Activated naive CD4-positive, alpha-beta T cell treated with anti-CD3 and anti-CD28 coated beads, Interleukin-2, amount 10 ng/mL, durations not matched to agents 7 days and 5 days (primary cell): ENCODE measurements around the gene PCAT6.
"Not testable (repeated sequence)": the region's sequence is repeated elsewhere in the genome, so short reads cannot be mapped to it uniquely, and the experiment has no call there.

Experiments
- CTCF ChIA-PET: fragments of 350-600 bp; sonication (Branson Sonifier 250); formaldehyde crosslinking; loops from one replicate; lab custom pipeline; 2021; ENCODE audit warnings: antibody characterized with exemption; lab: Charles Lee
- DNase-seq: peaks from one replicate; pipeline ENCODE4 v3.0.0-alpha.2; 2020
- H3K27ac Mint-ChIP-seq: one replicate; pipeline ENCODE4 v1.8.0; 2021; ENCODE audit warnings: mild to moderate bottlenecking, moderate library complexity, mixed read lengths
- H3K27me3 Mint-ChIP-seq: one replicate; pipeline ENCODE4 v1.8.0; 2021; ENCODE audit warnings: mild to moderate bottlenecking, mixed read lengths
- H3K36me3 Mint-ChIP-seq: one replicate; pipeline ENCODE4 v1.8.0; 2021; ENCODE audit warnings: mixed read lengths
- H3K4me1 Mint-ChIP-seq: one replicate; pipeline ENCODE4 v1.8.0; 2021; ENCODE audit warnings: mixed read lengths
- H3K4me3 Mint-ChIP-seq: one replicate; pipeline ENCODE4 v1.8.0; 2021; ENCODE audit warnings: mild to moderate bottlenecking, moderate library complexity, mixed read lengths
- H3K9me3 Mint-ChIP-seq: one replicate; pipeline ENCODE4 v1.8.0; 2021; ENCODE audit warnings: mixed read lengths

The PCAT6 gene

DNA sequence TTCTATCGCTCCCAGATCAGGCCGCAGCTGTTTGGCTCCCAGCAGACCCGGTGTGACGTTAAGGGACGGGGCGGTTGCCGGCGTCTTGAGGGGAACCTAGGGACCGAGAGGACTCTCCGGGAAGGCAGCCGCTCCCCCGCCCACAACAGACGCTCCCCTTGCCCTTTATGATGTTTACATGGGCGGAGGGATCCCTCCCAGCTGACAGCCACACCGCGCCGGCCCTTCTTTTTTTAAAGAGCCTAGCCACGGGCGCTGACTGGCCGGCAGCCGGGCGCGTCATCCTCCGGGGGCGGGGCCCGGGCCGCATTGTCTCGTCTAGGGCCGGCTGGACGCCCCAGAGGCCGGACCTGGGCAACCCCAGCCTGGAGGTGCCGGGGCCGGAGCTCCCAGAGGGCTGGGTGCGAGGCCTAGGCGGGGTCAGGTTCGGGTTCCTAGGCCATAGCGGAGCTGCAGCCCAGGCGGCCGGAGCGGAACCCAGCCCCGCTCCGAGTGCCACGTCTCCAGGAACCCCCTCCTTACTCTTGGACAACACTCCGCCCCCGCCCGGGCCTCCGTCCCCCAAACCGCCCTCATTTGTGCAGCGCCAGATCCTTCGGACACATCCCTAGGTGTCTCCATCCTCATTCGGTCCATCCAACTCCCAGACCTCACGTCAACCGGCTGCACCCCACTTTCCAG is at the start of gene PCAT6:
PCAT6 (plus strand) TSS at position 340 of the 681 bp plus-strand sequence.
- H3K4me3 Mint-ChIP-seq: peak within 1 kb of the TSS; percentile 80
- CTCF ChIA-PET: no interaction called here
- no peaks in the 10 kb centered on the region for H3K36me3 Mint-ChIP-seq
- peaks cover 41% of the 10 kb centered on the region for H3K4me1 Mint-ChIP-seq
- H3K9me3 Mint-ChIP-seq: no peaks in the 10 kb centered on the region
- peak within 1 kb of the TSS; percentile 89 for H3K27ac Mint-ChIP-seq
- H3K27me3 Mint-ChIP-seq: peaks cover 52% of the 10 kb centered on the region
- DNase-seq: peak; percentile 94

DNA sequence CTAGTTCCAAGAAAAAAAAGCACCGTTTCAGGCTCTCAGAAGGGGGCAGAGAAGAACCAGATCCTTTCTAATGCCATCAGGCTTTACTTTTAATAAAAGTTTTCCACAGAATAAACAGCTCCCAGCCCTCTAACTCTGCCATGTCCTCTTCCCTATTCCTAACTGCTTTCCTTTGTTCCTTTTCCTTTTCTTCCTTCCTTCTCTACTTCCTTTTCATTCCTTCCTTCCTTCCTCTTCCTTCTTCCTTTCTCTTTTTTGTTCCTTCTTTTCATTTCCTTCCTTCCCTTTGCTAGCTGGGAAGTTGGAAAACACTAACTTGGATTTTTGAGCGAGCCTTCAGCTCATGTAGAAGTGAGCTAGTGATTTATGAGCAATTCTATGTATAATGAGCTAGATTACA is 48.7 kb upstream of the PCAT6 start:
- no peak overlapping the region for H3K4me3 Mint-ChIP-seq
- H3K36me3 Mint-ChIP-seq: peaks cover 41% of the 10 kb centered on the region
- no peak for DNase-seq
- H3K27me3 Mint-ChIP-seq: no peaks in the 10 kb centered on the region
- H3K27ac Mint-ChIP-seq: no peak overlapping the region
- no peaks in the 10 kb centered on the region for H3K9me3 Mint-ChIP-seq
- H3K4me1 Mint-ChIP-seq: no peaks in the 10 kb centered on the region
- CTCF ChIA-PET: interaction anchor here (0.7 to 1.2 kb wide), 2 partner anchors 18 to 81 kb away, joined by 3 to 5 read pairs; no protein-coding TSS in a partner anchor

DNA sequence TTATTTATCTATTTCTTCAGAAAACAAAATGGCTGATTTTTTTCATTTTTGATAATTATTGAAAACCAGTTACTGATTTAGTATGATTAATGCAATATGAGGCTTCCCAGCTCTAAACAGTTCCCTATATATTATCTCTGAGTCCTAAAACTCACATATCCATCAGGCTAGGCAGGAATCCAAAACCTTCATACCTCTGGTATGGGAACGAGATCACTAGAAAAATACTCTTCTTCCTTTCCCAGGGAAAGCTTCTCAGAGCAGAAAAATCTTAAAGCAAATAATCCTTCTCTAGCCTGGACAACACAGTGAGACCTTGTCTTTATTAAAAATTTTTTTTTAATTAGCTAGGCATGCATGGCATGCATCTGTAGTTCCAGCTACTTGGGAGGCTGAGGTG is 45.0 kb upstream of the PCAT6 start:
- Mint-ChIP-seq H3K4me1 (no peaks in the 10 kb centered on the region), H3K27ac (no peak overlapping the region), H3K4me3 (no peak overlapping the region), H3K27me3 (no peaks in the 10 kb centered on the region), H3K36me3 (peaks cover 28% of the 10 kb centered on the region), H3K9me3 (no peaks in the 10 kb centered on the region)
- no peak for DNase-seq
- CTCF ChIA-PET: interaction anchor here (0.7 kb wide), 1 partner anchor 86 kb away, joined by 3 read pairs; no protein-coding TSS in a partner anchor

DNA sequence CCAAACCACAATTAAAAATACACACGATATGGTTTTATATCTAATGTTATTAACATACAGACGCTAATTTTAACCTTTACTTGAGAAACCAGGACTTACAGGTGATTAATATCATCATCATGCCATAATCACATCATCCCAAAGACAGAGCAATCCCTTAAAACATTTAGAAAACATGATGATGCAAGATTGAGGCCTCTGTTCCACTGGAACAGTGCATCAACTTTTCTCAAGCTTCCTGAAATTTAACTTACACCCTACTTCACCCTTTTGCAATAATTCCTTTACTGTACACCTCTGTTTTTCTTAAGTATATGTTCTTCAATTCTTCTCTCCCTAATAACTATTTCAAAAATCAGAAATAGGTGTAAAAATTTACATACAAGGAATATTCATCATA is 40.6 kb upstream of the PCAT6 start:
- Mint-ChIP-seq H3K9me3 (no peaks in the 10 kb centered on the region), H3K4me3 (no peak overlapping the region), H3K27ac (no peak overlapping the region), H3K4me1 (no peaks in the 10 kb centered on the region), H3K36me3 (peaks cover 28% of the 10 kb centered on the region), H3K27me3 (no peaks in the 10 kb centered on the region)
- no peak for DNase-seq
- CTCF ChIA-PET: interaction anchor here (0.8 kb wide), 1 partner anchor 16 kb away, joined by 3 read pairs; no protein-coding TSS in a partner anchor

DNA sequence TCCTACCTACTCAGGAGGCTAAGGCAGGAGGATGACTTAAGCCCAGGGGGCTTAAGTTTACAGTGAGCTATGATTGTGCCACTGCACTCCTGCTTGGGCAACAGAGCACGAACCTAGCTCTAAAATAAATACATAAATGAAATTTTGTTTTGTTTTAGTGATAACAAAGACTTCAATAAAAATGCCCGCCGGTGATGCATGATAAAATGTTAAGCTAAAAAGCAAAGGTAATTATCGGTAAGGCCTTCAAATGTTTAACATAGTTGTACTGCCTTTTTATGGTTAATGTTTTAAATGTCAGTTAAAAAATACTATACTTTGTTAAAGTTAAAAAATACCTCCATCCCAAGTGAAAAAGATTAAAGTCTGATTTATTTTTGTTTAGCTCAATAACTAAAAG is 29.6 kb upstream of the PCAT6 start:
- DNase-seq: no peak
- H3K27me3 Mint-ChIP-seq: no peaks in the 10 kb centered on the region
- peaks cover 5% of the 10 kb centered on the region for H3K4me1 Mint-ChIP-seq
- CTCF ChIA-PET: interaction anchor here (0.9 to 1.3 kb wide), 3 partner anchors 9 to 24 kb away, joined by 3 read pairs; no protein-coding TSS in a partner anchor
- H3K9me3 Mint-ChIP-seq: no peaks in the 10 kb centered on the region
- H3K4me3 Mint-ChIP-seq: no peak overlapping the region
- H3K36me3 Mint-ChIP-seq: peaks cover 3% of the 10 kb centered on the region
- no peak overlapping the region for H3K27ac Mint-ChIP-seq

DNA sequence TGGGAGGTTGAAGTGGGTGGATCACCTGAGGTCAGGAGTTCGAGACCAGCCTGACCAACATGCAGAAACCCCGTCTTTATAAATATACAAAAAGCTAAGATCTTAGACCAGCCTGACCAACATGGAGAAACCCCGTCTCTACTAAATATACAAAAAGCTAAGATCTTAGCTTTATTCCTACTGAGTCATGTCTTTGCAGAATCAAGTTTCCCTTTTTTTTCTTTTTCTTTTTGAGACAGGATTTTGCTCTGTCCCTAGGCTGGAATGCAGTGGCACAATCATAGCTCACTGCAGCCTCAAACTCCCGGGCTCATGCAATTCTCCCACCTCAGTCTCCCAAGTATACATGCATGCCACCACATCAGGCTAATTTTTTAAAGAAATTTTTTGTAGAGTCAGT is 23.9 kb upstream of the PCAT6 start:
- no peak overlapping the region for H3K4me3 Mint-ChIP-seq
- H3K27ac Mint-ChIP-seq: no peak overlapping the region
- H3K4me1 Mint-ChIP-seq: peaks cover 5% of the 10 kb centered on the region

DNA sequence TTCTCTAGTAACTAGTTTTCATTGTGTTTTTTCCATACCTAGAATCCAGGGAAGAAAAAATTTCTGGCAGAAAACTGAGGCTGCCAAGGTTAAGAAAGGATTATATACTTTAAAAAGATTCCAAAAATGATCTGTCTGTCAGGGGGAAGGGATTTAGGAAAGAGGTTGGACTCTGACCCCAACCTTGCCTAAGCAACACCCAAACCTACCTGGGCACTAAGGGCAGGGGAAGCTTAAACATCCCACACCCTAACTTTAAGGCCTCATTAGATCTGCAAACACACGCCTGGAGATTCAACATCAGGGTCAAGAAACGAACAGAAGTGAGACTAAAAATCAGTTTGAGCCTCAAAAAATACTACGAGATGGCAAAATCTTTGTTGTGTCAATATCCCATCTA is 22.0 kb upstream of the PCAT6 start:
- Mint-ChIP-seq H3K27ac (no peak overlapping the region), H3K4me1 (peaks cover 5% of the 10 kb centered on the region), H3K27me3 (no peaks in the 10 kb centered on the region), H3K4me3 (no peak overlapping the region), H3K36me3 (peaks cover 5% of the 10 kb centered on the region), H3K9me3 (no peaks in the 10 kb centered on the region)
- CTCF ChIA-PET: no interaction called here
- no peak for DNase-seq

More for the DNA sequence above, 23.9 kb upstream of the PCAT6 start:
- Mint-ChIP-seq H3K9me3 (no peaks in the 10 kb centered on the region), H3K27me3 (no peaks in the 10 kb centered on the region), H3K36me3 (peaks cover 3% of the 10 kb centered on the region)
- DNase-seq: no peak
- CTCF ChIA-PET: interaction anchor here (0.9 kb wide), 1 partner anchor 17 kb away, joined by 3 read pairs; no protein-coding TSS in a partner anchor

DNA sequence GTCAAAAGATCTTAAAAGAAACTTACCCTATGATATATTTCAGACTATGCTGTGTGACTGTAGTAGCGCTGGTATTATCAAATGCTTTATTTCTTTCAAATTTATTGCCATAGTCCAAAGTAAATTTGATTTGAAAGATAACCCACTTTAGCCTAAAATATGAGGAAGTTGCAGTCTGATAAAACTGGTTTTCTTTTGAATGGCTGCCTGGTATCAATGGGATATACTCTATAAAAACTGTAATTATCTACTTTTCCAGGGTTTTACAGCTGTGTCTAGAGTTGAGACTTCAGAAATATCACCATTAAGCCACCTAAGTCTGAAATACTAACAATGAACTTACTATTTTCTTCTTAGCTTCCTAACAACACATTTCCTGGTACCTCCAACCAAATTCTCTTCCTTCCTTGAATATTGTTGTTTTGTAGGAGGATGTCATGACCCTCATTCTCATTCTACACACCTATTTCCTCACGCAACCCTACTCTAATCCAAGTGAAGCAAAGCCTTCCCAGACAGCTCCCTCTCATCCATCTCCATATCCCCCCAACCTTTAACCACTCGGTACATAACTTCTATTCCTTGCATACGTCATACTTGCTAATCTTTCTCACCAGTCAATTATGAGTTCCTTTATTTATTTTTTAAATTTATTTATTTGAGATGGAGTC is 19.5 kb upstream of the PCAT6 start:
- DNase-seq: no peak
- CTCF ChIA-PET: interaction anchor here (1.6 kb wide), 1 partner anchor 10 kb away, joined by 3 read pairs; no protein-coding TSS in a partner anchor
- no peaks in the 10 kb centered on the region for H3K27me3 Mint-ChIP-seq
- H3K27ac Mint-ChIP-seq: no peak overlapping the region
- H3K9me3 Mint-ChIP-seq: no peaks in the 10 kb centered on the region
- peaks cover 5% of the 10 kb centered on the region for H3K36me3 Mint-ChIP-seq
- H3K4me1 Mint-ChIP-seq: peaks cover 5% of the 10 kb centered on the region
- no peak overlapping the region for H3K4me3 Mint-ChIP-seq

DNA sequence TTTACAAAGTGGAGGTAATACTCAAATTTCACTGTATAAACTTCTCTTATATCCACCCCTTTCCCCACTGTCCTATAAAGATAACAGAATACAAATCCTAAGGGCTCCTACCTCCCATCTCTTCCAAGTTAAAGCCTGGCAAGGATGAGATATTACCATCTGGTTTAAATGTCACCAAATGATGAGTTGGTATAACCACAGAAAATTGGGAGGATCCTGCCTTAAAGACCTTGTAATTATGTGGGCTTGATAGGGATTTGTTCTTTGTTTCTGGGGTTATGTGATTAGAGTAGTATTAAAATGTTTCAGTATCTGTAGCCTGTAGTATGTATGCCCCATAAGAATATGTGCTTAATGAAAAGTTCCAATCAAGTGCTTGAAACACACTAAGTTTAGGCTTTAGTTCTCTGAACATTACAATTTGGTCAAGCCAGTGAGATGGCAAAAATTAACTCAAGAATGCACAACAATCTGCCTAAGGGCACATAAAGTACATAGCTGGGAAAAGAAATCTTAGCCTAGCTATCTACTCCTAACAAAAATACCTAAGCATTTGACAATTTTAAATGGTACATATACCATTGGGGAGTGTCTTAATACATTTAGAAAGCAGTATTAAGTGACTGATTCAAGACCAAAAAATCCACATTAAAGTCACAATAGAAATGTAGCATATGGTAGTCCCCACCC is 16.6 kb upstream of the PCAT6 start:
- no peaks in the 10 kb centered on the region for H3K27me3 Mint-ChIP-seq
- peaks cover 5% of the 10 kb centered on the region for H3K36me3 Mint-ChIP-seq
- CTCF ChIA-PET: interaction anchor here (0.6 kb wide), 1 partner anchor 178 kb away, joined by 3 read pairs; no protein-coding TSS in a partner anchor
- H3K27ac Mint-ChIP-seq: no peak overlapping the region
- H3K9me3 Mint-ChIP-seq: no peaks in the 10 kb centered on the region
- peaks cover 18% of the 10 kb centered on the region for H3K4me1 Mint-ChIP-seq
- no peak for DNase-seq
- no peak overlapping the region for H3K4me3 Mint-ChIP-seq

DNA sequence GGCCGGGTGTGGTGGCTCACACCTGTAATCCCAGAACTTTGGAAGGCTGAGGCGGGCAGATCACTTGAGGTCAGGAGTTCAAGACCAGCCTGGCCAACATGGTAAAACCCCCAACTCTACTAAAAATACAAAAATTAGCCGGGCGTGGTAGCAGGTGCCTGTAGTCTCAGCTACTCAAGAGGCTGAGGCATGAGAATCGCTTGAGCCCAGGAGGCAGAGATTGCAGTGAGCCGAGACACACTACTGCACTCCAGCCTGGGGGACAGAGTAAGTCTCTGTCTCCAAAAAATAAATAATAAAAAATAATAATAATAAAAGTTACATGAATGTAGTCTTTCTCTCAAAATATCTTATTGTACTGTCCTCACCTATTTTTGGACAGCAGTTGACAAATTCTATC is 15.8 kb upstream of the PCAT6 start:
- H3K27ac Mint-ChIP-seq, H3K4me3 Mint-ChIP-seq, DNase-seq, CTCF ChIA-PET, H3K9me3 Mint-ChIP-seq, H3K36me3 Mint-ChIP-seq, H3K27me3 Mint-ChIP-seq: not testable (repeated sequence)
- peaks cover 15% of the 10 kb centered on the region for H3K4me1 Mint-ChIP-seq

DNA sequence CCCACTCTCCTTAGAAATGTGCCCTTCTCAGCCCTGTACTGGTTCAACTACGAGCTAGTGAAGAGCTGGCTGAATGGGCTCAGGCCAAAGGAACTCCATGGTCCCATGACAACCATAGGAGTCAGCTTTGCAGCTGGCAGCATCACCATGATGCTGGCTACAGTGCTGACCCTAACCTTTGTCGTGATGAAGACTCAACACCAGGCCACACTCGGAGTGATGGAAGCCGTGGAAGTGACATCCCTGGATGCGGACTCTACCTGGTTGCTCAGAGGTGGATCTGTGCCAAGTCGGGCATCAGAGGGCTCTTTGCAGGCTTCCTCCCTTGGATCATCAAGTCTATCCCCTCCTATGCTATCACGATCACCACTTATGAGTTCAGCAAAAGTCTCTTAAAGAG is 14.1 kb upstream of the PCAT6 start:
- DNase-seq: no peak
- CTCF ChIA-PET: no interaction called here
- Mint-ChIP-seq H3K4me3 (no peak overlapping the region), H3K36me3 (peaks cover 8% of the 10 kb centered on the region), H3K4me1 (peaks cover 17% of the 10 kb centered on the region), H3K9me3 (no peaks in the 10 kb centered on the region), H3K27ac (no peak overlapping the region), H3K27me3 (no peaks in the 10 kb centered on the region)

DNA sequence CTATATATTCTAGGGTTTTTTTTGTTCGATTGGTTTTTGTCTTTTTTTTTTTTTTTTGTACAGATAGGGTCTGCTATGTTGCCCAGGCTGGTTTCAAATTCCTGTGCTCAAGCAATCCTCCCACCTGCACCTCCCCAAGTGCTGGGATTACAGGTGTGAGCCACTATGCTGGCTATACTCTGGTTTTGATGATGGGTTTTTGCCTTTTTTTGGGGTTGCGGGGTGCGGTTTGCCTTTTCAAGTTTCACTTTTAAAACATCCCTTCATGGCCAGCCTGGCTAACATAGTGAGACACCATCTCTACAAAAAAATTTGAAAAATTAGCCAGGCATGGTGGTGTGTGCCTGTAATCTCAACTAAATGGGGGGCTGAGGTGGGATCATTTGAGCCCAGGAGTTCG is 12.5 kb upstream of the PCAT6 start:
- Mint-ChIP-seq H3K27me3 (no peaks in the 10 kb centered on the region), H3K27ac (no peak overlapping the region), H3K9me3 (no peaks in the 10 kb centered on the region), H3K4me1 (peaks cover 27% of the 10 kb centered on the region), H3K36me3 (peaks cover 9% of the 10 kb centered on the region), H3K4me3 (no peak overlapping the region)
- CTCF ChIA-PET: interaction anchor here (1.2 kb wide), 1 partner anchor 64 kb away, joined by 3 read pairs; no protein-coding TSS in a partner anchor
- DNase-seq: no peak

DNA sequence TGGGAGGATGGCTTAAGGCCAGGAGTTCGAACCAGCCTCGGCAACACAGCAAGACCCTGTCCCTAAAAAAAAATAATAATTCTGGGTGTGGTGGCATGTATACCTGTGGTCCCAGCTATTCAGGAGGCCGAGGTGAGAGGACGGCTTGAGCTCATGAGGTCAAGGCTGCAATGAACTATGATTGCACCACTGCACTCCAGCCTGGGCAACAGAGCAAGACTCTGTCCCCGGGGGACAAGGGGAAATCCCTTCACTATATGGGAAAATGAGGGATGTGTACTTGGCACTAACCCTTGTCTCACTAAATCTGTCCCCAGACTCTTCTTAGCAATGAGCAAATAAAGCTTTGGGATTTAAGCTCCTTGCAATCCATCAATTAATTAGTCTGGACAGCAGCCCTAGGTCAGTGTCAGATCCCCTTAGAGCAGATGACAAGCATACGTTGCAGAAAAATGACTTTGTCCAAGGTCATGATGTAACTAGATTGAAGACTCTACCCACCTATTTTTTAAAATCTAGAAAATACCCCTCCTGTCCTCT is 11.9 kb upstream of the PCAT6 start:
- peaks cover 9% of the 10 kb centered on the region for H3K36me3 Mint-ChIP-seq
- DNase-seq: no peak
- peaks cover 31% of the 10 kb centered on the region for H3K4me1 Mint-ChIP-seq
- no peak overlapping the region for H3K4me3 Mint-ChIP-seq
- H3K27ac Mint-ChIP-seq: no peak overlapping the region
- CTCF ChIA-PET: interaction anchor here (1.2 kb wide), 1 partner anchor 64 kb away, joined by 3 read pairs; no protein-coding TSS in a partner anchor
- H3K9me3 Mint-ChIP-seq: no peaks in the 10 kb centered on the region
- no peaks in the 10 kb centered on the region for H3K27me3 Mint-ChIP-seq

DNA sequence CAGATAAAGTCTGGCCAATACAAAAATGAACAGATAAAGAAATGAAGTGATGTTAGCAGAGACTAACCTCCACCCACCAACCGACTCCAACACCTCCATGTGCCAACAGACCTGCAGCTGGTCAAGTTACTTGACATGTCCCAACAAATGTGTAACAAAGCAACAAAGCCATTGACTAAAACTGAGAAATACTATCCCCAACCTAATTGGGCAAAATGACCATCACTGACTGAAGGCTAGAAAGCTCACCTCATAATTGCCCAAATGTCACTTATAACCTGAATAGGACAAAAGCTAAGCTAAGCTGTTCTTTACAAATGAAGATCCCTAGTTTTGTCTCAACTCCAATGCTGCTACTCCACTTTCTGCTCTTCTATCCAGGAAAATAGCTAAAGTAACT is 10.0 kb upstream of the PCAT6 start:
- Mint-ChIP-seq H3K36me3 (peaks cover 9% of the 10 kb centered on the region), H3K27me3 (no peaks in the 10 kb centered on the region), H3K4me3 (no peak overlapping the region), H3K27ac (no peak overlapping the region), H3K9me3 (no peaks in the 10 kb centered on the region), H3K4me1 (peaks cover 47% of the 10 kb centered on the region)
- DNase-seq: no peak
- CTCF ChIA-PET: no interaction called here
